Smooth muscle cell of bladder (primary cell): Measurements from ENCODE around the gene SUPT5H. TPM values are rescaled to one million over a fixed set of nuclear protein-coding genes. Genes with fewer than 3 reads are reported as not detected.

Experiments
- total RNA-seq: library from RNA; depleted of rRNA; stranded (reverse); fragments of >200 nt; gene quantifications from 2 replicates; pipeline ENCODE4 v1.2.3, GENCODE V29; 2014

Gene SUPT5H
- total RNA-seq: 50.3 and 67.6 TPM in 2 replicates

DNA sequence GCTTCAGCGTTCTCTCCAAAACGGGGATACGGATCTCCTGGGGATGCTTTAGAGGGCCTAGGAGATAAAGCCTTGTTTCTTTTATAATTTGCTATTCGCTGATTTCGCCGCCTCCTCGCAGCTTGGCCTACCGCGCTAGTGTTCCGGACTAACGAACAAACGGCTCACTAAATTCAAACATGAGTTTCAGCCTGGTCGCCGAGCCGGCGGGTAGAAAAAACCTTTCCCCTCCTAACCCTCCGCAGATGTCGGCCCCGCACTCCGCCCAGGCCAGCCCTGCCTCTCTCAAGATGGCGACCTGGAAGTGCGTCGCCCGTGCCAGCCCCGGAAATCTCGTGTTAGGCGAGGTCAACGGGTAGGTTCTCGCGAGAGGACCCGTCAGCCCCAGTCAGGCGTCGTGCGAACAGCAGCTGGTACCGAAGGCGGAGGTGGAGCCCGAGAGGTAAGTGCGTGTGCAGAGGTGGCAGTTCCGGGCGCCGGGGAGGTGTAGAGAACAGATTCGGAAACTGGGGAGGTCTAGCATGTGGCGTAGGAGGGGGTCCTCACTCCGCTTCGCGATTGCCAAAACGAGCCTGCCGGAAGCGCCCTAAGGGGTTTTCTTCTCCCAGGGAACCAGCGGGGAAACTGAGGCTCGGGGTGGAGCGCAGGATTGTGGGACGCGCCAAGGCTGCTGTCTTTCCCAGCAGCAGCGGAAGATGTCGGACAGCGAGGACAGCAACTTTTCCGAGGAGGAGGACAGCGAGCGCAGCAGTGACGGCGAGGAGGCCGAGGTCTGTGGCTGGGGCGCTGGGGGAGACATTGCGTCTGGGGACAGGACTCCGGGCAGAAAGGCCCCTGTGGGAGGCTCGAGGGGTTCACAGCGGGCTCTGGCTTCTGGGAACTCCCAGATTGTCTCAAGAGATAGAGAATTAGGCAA is at the start of gene SUPT5H:
Gene SUPT5H, plus strand, starts transcription at position 387 of the 916 bp plus-strand sequence. Its CDS starts 309 bp downstream, at position 696.

DNA sequence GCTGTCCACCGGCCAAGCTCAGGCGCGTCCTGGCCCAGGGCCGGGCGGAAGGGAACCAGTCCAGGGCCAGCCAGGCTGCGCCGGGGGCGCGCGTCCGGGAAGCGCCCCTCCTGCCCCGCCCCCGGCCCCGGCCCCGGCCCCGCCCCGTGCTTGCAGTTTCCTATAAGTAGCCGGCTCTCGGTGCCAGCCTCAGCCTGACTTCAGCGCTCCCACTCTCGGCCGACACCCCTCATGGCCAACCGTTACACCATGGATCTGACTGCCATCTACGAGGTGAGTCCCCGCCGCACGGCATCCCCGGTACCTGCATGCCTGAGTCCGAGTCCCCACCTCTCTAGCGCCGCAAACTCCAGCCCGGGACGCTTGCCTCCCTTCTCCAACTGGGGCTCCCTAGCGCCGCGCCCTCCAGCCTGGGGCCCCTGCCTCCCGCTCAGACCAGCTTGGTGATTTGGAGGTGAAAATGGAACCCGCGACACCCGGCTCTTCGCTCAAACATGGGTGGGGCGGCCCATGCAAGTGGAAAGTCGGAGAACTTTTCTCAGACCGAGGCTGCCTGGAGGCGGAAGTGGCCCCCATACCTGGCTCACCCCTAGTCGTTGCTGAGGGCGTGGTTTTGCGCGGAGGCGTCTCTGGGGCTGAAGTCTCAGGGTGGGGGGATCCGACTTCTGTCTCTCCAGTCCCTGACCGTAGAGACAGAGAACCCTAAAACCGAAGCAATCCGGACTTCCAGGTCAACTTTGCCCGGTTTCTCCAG is 38.5 kb upstream of the SUPT5H start, which contains the start of gene ZFP36:
Gene ZFP36, plus strand, starts transcription at position 192 of the 754 bp plus-strand sequence. Its CDS starts 58 bp downstream, at position 250.

DNA sequence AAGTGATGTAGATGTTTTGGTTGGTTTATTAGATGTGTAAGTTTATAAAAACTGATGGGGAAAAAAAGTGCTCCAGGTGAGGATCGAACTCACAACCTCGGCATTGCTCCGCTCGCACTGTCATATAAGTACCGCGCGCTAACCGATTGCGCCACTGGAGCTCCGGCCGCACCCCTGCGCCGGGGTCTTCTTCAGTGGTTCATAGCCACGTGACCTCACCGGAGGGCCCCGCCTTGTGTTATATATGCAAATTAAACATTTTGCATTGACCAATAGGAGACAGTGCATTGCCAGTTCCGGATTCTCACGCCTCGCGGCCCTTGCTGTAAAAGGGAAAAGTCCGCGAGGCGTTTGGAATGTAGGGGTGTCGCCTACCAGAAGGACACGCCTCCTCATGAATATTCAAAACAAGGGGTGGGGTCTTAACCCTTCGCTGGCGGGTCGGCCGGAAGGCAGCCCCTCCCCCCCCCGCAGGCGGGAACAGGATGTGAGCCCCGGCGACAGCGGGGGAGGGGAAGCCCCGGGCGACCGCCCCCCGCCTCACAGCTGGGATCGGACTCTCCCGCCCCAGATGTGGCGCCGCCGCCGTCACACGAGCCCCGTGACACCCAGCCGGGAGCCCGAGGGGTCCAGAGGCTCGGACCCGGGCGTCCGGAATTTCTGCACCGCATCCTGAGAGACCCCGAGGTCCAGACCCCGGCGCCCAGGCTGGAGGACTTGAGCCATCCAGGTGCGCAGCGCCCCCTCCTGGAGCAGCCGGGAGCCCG is 33.1 kb upstream of the SUPT5H start, which contains the start of gene PLEKHG2:
Gene PLEKHG2, plus strand, starts transcription at position 570 of the 767 bp plus-strand sequence. CDS start 1,418 bp downstream, outside the sequence.

DNA sequence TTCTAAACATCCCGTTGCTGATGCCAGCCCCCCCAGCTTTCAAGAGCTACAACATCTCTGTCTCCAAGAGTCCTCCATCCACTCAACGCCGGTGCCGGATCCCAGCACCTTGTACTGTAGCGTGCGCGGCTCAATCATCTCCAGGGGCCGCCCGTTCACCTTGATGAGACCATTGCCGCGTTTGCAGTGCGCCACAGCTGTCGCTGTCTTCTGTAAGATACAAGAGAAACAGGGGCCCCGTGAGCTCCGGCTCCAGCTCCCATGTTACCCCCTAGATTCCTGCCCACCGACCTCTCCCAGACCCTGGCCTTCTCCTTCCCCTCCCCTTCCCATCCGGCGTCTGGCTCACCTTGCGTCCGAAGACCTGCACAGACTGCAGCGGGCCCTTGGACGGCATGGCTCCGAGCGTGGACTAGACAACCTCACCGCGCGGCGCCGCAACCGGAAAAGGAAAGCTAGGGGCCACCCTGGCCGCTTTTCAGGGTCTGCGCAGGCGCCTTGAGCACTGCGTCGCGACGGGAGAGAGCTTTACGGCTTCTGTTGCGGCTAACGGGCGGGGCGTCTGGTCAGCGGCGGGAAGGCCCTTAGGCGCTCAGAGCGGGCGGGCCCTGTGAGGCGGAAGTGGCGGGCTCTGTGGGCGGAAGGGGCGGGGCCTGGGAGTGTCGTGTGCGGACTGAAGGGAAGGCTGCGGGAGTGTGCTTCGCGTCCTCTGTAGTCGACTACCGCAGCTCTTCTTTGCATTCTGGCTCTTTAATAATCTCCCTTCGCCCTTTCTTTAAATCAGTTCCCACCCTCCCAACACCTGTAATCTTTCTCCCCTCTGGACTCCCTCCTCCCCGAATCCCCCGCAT is 9.7 kb upstream of the SUPT5H start, which contains the start of gene RPS16:
Gene RPS16, minus strand, starts transcription at position 451 of the 851 bp plus-strand sequence. Its CDS starts 54 bp downstream, at position 397.

DNA sequence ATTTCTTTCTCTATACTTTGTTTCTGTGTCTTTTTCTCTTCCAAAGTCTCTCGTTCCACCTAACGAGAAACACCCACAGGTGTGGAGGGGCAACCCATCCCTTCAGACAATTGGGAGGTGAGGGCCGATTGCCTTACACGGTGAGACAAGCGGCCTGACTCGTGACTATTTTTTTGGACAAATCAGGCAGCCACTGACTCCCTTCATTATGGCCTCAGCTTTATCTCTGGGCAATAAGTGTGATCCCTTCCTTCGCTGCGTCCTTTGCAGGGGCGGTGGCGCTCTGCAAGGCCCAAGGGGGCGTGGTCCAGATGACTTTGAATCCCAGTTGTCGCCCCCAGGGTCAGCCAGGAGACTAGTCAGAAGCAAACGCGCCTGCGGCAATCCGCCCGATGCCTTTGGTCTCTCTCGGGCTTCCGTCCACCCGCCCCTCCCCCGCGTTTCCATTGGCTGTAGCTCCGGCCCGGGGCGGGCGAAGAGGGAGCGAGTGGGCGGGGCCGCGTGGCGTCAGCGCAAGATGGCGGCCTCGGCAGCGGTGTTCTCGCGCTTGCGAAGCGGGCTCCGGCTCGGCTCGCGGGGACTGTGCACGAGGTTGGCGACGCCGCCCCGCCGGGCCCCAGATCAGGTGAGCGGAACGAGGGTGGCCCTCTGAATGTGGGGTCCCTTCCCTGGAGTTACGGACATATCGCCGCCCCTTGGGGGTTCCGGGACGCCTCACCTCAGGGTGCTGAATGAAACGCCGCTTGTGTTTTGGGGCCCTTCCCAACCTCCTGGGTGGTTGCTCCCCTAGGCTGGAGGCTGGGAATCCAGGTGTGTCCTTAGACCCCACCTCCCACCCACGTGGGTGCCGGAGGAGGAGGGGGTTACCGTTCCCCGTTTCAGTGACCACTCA is 35.2 kb downstream of the SUPT5H start, which contains the start of gene TIMM50:
Gene TIMM50, plus strand, starts transcription at position 502 of the 892 bp plus-strand sequence. Its CDS starts 16 bp downstream, at position 518.

DNA sequence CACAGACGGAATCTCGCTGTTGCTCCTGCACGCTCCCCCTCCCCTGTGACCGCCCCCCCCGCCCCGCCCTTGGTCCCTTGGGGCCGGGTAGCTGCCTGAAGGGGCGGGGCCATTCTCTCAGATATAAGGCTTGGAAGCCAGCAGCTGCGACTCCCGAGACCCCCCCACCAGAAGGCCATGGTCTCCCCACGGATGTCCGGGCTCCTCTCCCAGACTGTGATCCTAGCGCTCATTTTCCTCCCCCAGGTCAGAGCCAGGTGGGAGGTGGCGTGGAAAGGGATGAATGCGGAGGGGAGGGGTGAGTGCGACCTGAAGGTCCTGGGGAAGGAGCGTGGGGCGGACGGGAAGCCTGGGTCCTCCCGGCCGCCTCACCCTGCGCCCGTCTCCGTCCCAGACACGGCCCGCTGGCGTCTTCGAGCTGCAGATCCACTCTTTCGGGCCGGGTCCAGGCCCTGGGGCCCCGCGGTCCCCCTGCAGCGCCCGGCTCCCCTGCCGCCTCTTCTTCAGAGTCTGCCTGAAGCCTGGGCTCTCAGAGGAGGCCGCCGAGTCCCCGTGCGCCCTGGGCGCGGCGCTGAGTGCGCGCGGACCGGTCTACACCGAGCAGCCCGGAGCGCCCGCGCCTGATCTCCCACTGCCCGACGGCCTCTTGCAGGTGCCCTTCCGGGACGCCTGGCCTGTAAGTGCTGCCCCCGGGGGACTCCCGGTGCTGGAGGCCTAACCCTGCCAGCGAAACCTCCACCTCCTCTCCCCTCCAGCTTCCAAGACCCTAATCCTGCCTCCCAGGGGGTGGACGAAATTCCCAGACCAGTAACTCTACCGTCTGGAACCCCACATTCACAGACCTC is 53.6 kb downstream of the SUPT5H start, which contains the start of gene DLL3:
Gene DLL3, plus strand, starts transcription at position 150 of the 845 bp plus-strand sequence. Its CDS starts 28 bp downstream, at position 178.

DNA sequence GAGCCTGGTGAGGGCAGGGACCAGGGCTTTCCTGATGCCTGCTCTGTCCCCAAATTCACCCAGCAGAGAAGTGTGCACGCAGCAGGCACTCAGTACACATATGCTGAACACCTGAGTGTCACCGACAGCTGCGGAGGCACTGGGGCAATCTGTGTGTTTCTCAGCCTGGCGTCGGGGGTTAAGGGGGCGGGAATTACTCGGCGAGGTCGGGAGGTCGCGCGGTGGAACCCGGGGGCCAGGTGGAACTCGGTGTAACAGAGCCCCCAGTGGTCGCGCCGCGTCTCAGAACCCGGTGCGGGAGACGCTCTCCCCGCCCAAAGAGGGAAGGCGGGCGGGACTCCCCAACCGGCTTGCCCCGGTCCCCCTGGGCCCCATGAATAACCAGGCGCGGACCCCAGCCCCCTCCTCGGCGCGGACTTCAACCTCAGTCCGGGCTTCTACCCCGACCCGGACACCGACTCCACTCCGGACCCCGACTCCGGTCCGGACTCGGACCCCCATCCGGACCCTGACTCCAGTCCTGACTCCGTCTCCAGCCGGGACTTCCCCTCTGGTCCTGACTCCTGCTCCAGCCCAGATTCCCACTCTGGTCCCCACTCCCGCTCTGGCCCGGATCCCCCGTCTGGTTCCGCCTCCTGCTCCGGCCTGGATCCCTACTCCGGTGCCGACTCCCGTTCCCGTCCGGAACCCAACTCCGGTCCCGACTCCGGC is 69.6 kb downstream of the SUPT5H start, which contains the start of gene SELENOV:
Gene SELENOV, plus strand, starts transcription at position 300 of the 711 bp plus-strand sequence. Its CDS starts 74 bp downstream, at position 374.

Other genes with a start within 250 kb of the SUPT5H start
- not detected in 2 replicates for gene NCCRP1, start 248.6 kb upstream of the SUPT5H start, total RNA-seq
- gene SYCN, start 241.3 kb upstream of the SUPT5H start, total RNA-seq: not detected in 2 replicates
- not detected in 2 replicates for gene IFNL3, start 200.6 kb upstream of the SUPT5H start, total RNA-seq
- not detected in 2 replicates for gene IFNL4, start 196.7 kb upstream of the SUPT5H start, total RNA-seq
- gene IFNL2, start 177.2 kb upstream of the SUPT5H start, total RNA-seq: not detected in 2 replicates
- not detected in 2 replicates for gene IFNL1, start 149.2 kb upstream of the SUPT5H start, total RNA-seq
- gene LRFN1, start 124.7 kb upstream of the SUPT5H start, total RNA-seq: 0.14 and 0.18 TPM in 2 replicates
- 1.1 and 1.3 TPM in 2 replicates for gene GMFG, start 109.5 kb upstream of the SUPT5H start, total RNA-seq
- gene SAMD4B, start 103.2 kb upstream of the SUPT5H start, total RNA-seq: 18.9 and 27.7 TPM in 2 replicates
- 38.1 and 46.3 TPM in 2 replicates for gene PAF1, start 54.5 kb upstream of the SUPT5H start, total RNA-seq
- 12.1 and 12.5 TPM in 2 replicates for gene MED29, start 54.2 kb upstream of the SUPT5H start, total RNA-seq
- gene ZFP36, start 38.7 kb upstream of the SUPT5H start, total RNA-seq: 1.3 TPM in 2 replicates
- 10.0 and 13.2 TPM in 2 replicates for gene PLEKHG2, start 32.9 kb upstream of the SUPT5H start, total RNA-seq
- gene RPS16, start 9.6 kb upstream of the SUPT5H start, total RNA-seq: 106 and 273 TPM in 2 replicates
- 47.6 and 78.6 TPM in 2 replicates for gene TIMM50, start 35.3 kb downstream of the SUPT5H start, total RNA-seq
- gene DLL3, start 53.4 kb downstream of the SUPT5H start, total RNA-seq: under 0.01 and 0.09 TPM in 2 replicates
- gene SELENOV, start 69.6 kb downstream of the SUPT5H start, total RNA-seq: not detected in 2 replicates
- 2.6 and 4.4 TPM in 2 replicates for gene EID2B, start 87.3 kb downstream of the SUPT5H start, total RNA-seq
- gene EID2, start 94.6 kb downstream of the SUPT5H start, total RNA-seq: 10.7 and 12.9 TPM in 2 replicates
- not detected in 2 replicates for gene LGALS13, start 156.9 kb downstream of the SUPT5H start, total RNA-seq
- not detected in 2 replicates for gene LGALS16, start 210.3 kb downstream of the SUPT5H start, total RNA-seq